GM19099 (cell line): Measurements from ENCODE around the gene BMI1.

Experiments used
- POLR2A ChIP-seq: IDR thresholded peaks from 3 replicates; pipeline ENCODE4 v1.6.1; 2011; ENCODE audit warnings: low read depth; ENCODE audit not compliant: insufficient read length; ENCODE audit errors: extremely low read depth

BMI1 gene

GRCh38 chr10:22320591-22321155, at the start of gene BMI1:
Gene BMI1, plus strand, starts transcription at chr10:22321099. Its CDS starts 5,351 bp downstream, at chr10:22326450.
- no peak for TF ChIP-seq POLR2A

GRCh38 chr10:22271786-22272185, 49.1 kb upstream of the BMI1 start:
- no peak for TF ChIP-seq POLR2A

GRCh38 chr10:22278441-22278782, 42.5 kb upstream of the BMI1 start:
- TF ChIP-seq POLR2A: no peak

GRCh38 chr10:22280078-22280477, 40.8 kb upstream of the BMI1 start:
- TF ChIP-seq POLR2A: no peak

GRCh38 chr10:22285130-22285529, 35.8 kb upstream of the BMI1 start:
- no peak for TF ChIP-seq POLR2A

- no peak for TF ChIP-seq POLR2A
Measured at GRCh38 chr10:22293747-22294404, 27.0 kb upstream of the BMI1 start.

- TF ChIP-seq POLR2A: no peak
Measured at GRCh38 chr10:22294694-22295093, 26.2 kb upstream of the BMI1 start.

GRCh38 chr10:22301193-22301592, 19.7 kb upstream of the BMI1 start:
- TF ChIP-seq POLR2A: no peak

- no peak for TF ChIP-seq POLR2A
Measured at GRCh38 chr10:22303461-22303860, 17.4 kb upstream of the BMI1 start.

- no peak for TF ChIP-seq POLR2A
Measured at GRCh38 chr10:22305721-22306120, 15.2 kb upstream of the BMI1 start.

GRCh38 chr10:22308390-22308789, 12.5 kb upstream of the BMI1 start:
- no peak for TF ChIP-seq POLR2A

GRCh38 chr10:22309180-22310000, 11.5 kb upstream of the BMI1 start:
- TF ChIP-seq POLR2A: no peak

- no peak for TF ChIP-seq POLR2A
Measured at GRCh38 chr10:22310928-22311327, 10.0 kb upstream of the BMI1 start.

- TF ChIP-seq POLR2A: no peak
Measured at GRCh38 chr10:22314852-22315251, 6.0 kb upstream of the BMI1 start.

- TF ChIP-seq POLR2A: no peak
Measured at GRCh38 chr10:22315455-22316285, 5.2 kb upstream of the BMI1 start.
